ELR (cell line): ENCODE results near the gene BATF2.

Source experiments
- DNase-seq: peaks from one replicate; pipeline ENCODE4 v3.0.0-alpha.2; 2015; ENCODE audit warnings: low read depth

Gene BATF2

GRCh38 chr11:64963072-64963631 lies 33.6 kb downstream of the BATF2 start:
- DNase-seq: no peak

- DNase-seq: no peak
Measured at GRCh38 chr11:64960719-64961118, 36.1 kb downstream of the BATF2 start.

- peak; percentile 48 for DNase-seq
Measured at GRCh38 chr11:64959498-64959897, 37.3 kb downstream of the BATF2 start.

- no peak for DNase-seq
Measured at GRCh38 chr11:64954201-64954600, 42.6 kb downstream of the BATF2 start.

GRCh38 chr11:64951529-64951928 lies 45.2 kb downstream of the BATF2 start:
- DNase-seq: no peak

DNA sequence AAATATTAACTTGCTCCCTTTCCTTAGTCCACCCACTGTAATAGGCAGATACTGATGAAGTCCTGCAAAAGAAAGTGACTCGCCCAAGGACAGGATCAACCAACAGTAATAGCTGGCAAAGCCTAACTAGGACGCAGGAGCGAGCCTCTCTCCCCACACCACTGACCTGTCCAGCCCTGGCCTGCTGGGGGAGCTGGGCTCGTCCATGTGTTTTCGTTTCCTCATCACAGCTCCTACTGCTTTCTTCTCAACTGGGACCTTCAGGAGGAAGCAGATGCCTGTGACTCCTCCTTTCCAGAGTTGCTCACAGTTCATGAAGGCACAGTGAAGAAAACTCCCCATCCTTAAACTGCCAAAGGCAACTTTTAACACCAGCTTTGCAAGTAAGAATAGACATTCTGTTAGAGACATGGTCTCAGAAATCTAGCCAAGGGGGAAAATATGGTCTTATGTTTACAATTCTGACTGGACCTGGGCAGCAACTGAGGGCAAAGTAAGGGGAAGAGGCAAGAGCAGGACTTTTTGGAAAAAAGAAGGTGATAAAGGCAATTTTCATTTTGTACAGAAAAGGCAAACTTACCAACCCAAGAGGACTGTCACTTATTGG lies 49.5 kb downstream of the BATF2 start:
- DNase-seq: peak; percentile 30
